Astrocyte (in vitro differentiated cells and primary cell): ENCODE measurements around the gene FARS2. TPM values are rescaled to one million over a fixed set of nuclear protein-coding genes. Genes with fewer than 3 reads are reported as not detected.

Source experiments
- DNase-seq: peaks from one replicate; pipeline ENCODE4 v3.0.0-alpha.2; 2010; ENCODE audit warnings: low read depth
- FAIRE-seq: peaks from 2 replicates; lab custom pipeline; 2011; peaks lifted over from hg19 to GRCh38; lab: Jason Lieb, UNC
- H2AFZ ChIP-seq: 2 replicates; pipeline ENCODE4 v1.6.0; 2012; ENCODE audit warnings: low read depth, low read length, inconsistent platforms
- H3K27ac ChIP-seq: 2 replicates; pipeline ENCODE4 v1.5.1; 2011; ENCODE audit warnings: low read depth, low read length, inconsistent platforms
- H3K27me3 ChIP-seq: 2 replicates; pipeline ENCODE4 v1.6.0; 2011; ENCODE audit warnings: low read length, inconsistent platforms; ENCODE audit not compliant: insufficient read depth
- H3K36me3 ChIP-seq: 2 replicates; pipeline ENCODE4 v1.5.1; 2011; ENCODE audit warnings: low read length, inconsistent platforms; ENCODE audit not compliant: insufficient read depth
- H3K4me1 ChIP-seq: 2 replicates; pipeline ENCODE4 v1.5.1; 2011; ENCODE audit warnings: low read length, inconsistent platforms; ENCODE audit not compliant: insufficient read depth
- H3K4me2 ChIP-seq: 2 replicates; pipeline ENCODE4 v1.6.0; 2012; ENCODE audit warnings: low read length, inconsistent platforms
- H3K4me3 ChIP-seq: 2 replicates; pipeline ENCODE4 v1.5.1; 2011; ENCODE audit warnings: low read depth, mild to moderate bottlenecking, low read length, inconsistent platforms; ENCODE audit not compliant: insufficient read depth
- H3K79me2 ChIP-seq: 2 replicates; pipeline ENCODE4 v1.6.0; 2012; ENCODE audit warnings: mild to moderate bottlenecking, low read length, inconsistent platforms; ENCODE audit not compliant: insufficient read depth
- H3K9ac ChIP-seq: 2 replicates; pipeline ENCODE4 v1.6.0; 2012; ENCODE audit warnings: mild to moderate bottlenecking, low read length, inconsistent platforms
- H3K9me3 ChIP-seq: 2 replicates; pipeline ENCODE4 v1.5.1; 2012; ENCODE audit warnings: low read depth, mild to moderate bottlenecking, low read length, inconsistent platforms; ENCODE audit not compliant: insufficient read depth
- H4K20me1 ChIP-seq: 2 replicates; pipeline ENCODE4 v1.6.0; 2012; ENCODE audit warnings: low read length, inconsistent platforms; ENCODE audit not compliant: insufficient read depth
- H3K27ac Mint-ChIP-seq: one replicate; pipeline ENCODE4 v1.8.0; 2021; ENCODE audit warnings: mild to moderate bottlenecking, mixed read lengths; ENCODE audit not compliant: unreplicated experiment
- H3K27me3 Mint-ChIP-seq: one replicate; pipeline ENCODE4 v1.8.0; 2021; ENCODE audit warnings: low read depth, mixed read lengths; ENCODE audit not compliant: unreplicated experiment
- H3K36me3 Mint-ChIP-seq: one replicate; pipeline ENCODE4 v1.8.0; 2021; ENCODE audit warnings: low read depth, mixed read lengths; ENCODE audit not compliant: unreplicated experiment
- H3K4me1 Mint-ChIP-seq: one replicate; pipeline ENCODE4 v1.8.0; 2021; ENCODE audit warnings: low read depth, mixed read lengths; ENCODE audit not compliant: unreplicated experiment
- H3K4me3 Mint-ChIP-seq: one replicate; pipeline ENCODE4 v1.8.0; 2021; ENCODE audit warnings: mild to moderate bottlenecking, moderate library complexity, mixed read lengths; ENCODE audit not compliant: unreplicated experiment
- H3K9me3 Mint-ChIP-seq: one replicate; pipeline ENCODE4 v1.8.0; 2021; ENCODE audit warnings: mild to moderate bottlenecking, mixed read lengths; ENCODE audit not compliant: unreplicated experiment
- CTCF ChIP-seq: IDR thresholded peaks from 2 replicates; pipeline ENCODE4 v1.5.1; 2011; ENCODE audit warnings: low read depth, mild to moderate bottlenecking, inconsistent platforms, low read length, moderate library complexity; ENCODE audit not compliant: insufficient read depth
- EZH2 ChIP-seq: IDR thresholded peaks from 2 replicates; pipeline ENCODE4 v1.6.1; 2012; ENCODE audit warnings: mild to moderate bottlenecking, low read length, inconsistent platforms; ENCODE audit not compliant: insufficient read depth
- total RNA-seq: library from RNA; stranded (reverse); gene quantifications from 2 replicates; pipeline ENCODE4 v1.2.1, GENCODE V29; 2021

The FARS2 gene
- total RNA-seq, 1 donor from 2014 or later = 13.3 TPM

DNA sequence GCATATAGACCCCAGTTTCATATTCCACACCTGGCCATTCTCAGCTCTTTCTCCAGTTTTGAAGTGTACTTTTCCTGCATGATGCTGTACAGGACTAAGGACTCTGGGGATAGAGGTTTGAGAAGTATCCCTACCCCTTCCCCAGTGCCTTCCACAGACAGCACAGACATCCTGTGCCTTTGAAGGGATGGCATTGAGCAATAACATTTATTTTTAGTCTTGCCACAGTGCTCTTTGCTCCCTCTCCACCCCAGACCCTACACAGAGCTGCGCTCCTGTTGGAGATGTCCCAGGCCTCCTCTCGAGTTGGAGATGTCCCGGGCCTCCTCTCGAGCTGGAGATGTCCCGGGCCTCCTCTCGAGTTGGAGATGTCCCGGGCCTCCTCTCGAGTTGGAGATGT, 275.8 kb downstream of the FARS2 start:
- no peaks in the 10 kb centered on the region for H3K27me3 ChIP-seq
- peaks cover 2% of the 10 kb centered on the region for H3K9me3 Mint-ChIP-seq
- H3K27me3 Mint-ChIP-seq = no peaks in the 10 kb centered on the region
- H3K4me2 ChIP-seq = no peak overlapping the region
- H4K20me1 ChIP-seq = no peaks in the 10 kb centered on the region
- peaks cover 1% of the 10 kb centered on the region for H3K36me3 Mint-ChIP-seq
- FAIRE-seq (no peak), DNase-seq (no peak)
- H3K4me3 Mint-ChIP-seq = no peak overlapping the region
- peaks cover 3% of the 10 kb centered on the region for H3K4me1 ChIP-seq
- peaks cover 19% of the 10 kb centered on the region for H3K4me1 Mint-ChIP-seq
- no peak overlapping the region for H3K4me3 ChIP-seq
- TF ChIP-seq CTCF (no peak), EZH2 (no peak)
- no peaks in the 10 kb centered on the region for H3K9me3 ChIP-seq
- H3K27ac ChIP-seq = no peak overlapping the region
- no peak overlapping the region for H3K27ac Mint-ChIP-seq
- no peaks in the 10 kb centered on the region for H3K79me2 ChIP-seq
- H2AFZ ChIP-seq = no peak overlapping the region
- no peak overlapping the region for H3K9ac ChIP-seq
- no peaks in the 10 kb centered on the region for H3K36me3 ChIP-seq

DNA sequence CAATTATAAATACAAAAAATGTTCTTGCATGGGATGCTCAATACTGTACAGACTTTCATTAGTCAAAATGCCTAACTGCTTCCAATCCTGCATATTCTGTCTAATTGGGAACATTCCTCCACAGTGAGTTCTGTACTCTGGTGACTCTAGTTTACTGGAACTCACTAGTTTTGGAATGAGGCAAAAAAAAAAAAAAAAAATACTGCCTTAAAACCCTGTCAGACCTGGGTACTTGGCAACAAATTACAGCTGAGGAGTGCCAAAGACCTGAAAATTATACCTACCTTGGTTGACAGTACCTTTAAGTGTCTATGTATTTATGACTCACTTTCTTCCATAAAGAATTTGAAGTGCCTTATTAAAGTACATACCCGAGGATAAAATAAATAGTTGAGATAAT, 276.7 kb downstream of the FARS2 start:
- Histone ChIP-seq H3K9me3 (no peaks in the 10 kb centered on the region), H2AFZ (no peak overlapping the region), H3K79me2 (no peaks in the 10 kb centered on the region), H3K4me2 (no peak overlapping the region), H3K27ac (no peak overlapping the region), H3K4me3 (no peak overlapping the region), H3K36me3 (no peaks in the 10 kb centered on the region), H3K9ac (no peak overlapping the region), H3K4me1 (peaks cover 4% of the 10 kb centered on the region), H4K20me1 (no peaks in the 10 kb centered on the region), H3K27me3 (no peaks in the 10 kb centered on the region)
- Mint-ChIP-seq H3K27me3 (no peaks in the 10 kb centered on the region), H3K27ac (no peak overlapping the region), H3K4me1 (peaks cover 19% of the 10 kb centered on the region), H3K4me3 (no peak overlapping the region), H3K36me3 (peaks cover 1% of the 10 kb centered on the region), H3K9me3 (peaks cover 2% of the 10 kb centered on the region)
- FAIRE-seq (peak; percentile 5), DNase-seq (peak; percentile 53)
- TF ChIP-seq CTCF (no peak), EZH2 (no peak)

DNA sequence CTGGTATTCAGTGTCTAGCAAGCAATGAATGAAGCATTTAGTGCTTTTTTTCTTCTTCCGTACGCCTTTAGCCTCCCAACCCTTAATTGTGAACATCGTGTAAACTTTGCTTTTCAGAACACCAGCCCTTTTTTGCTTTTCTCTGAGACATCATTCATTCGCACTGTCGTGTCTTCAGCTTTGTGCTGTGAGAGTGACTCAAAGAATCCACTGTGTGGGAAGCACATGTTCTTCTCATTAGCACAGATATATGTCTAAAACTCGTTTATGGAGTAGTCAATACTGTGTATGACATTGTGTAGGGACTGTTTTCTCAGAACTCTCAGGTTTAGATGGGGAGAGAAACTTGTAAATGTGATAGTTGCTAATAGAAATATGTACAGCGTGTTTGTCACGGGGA, 279.1 kb downstream of the FARS2 start:
- Histone ChIP-seq H3K79me2 (no peaks in the 10 kb centered on the region), H2AFZ (no peak overlapping the region), H3K4me2 (no peak overlapping the region), H4K20me1 (no peaks in the 10 kb centered on the region), H3K27me3 (no peaks in the 10 kb centered on the region), H3K4me3 (no peak overlapping the region), H3K9ac (no peak overlapping the region), H3K27ac (no peak overlapping the region), H3K36me3 (no peaks in the 10 kb centered on the region), H3K4me1 (peaks cover 4% of the 10 kb centered on the region), H3K9me3 (no peaks in the 10 kb centered on the region)
- FAIRE-seq = no peak
- no peaks in the 10 kb centered on the region for H3K27me3 Mint-ChIP-seq
- peaks cover 19% of the 10 kb centered on the region for H3K4me1 Mint-ChIP-seq
- TF ChIP-seq CTCF = no peak
- TF ChIP-seq EZH2 = no peak
- no peaks in the 10 kb centered on the region for H3K9me3 Mint-ChIP-seq
- DNase-seq = peak; percentile 35
- no peak overlapping the region for H3K4me3 Mint-ChIP-seq
- no peak overlapping the region for H3K27ac Mint-ChIP-seq
- no peaks in the 10 kb centered on the region for H3K36me3 Mint-ChIP-seq
